Cardiac fibroblast (primary cell): Measurements from ENCODE around the gene ITGA7.

Source experiments
- DNase-seq, 2 donors: peaks; one replicate each; pipeline versions ENCODE4 v3.0.0 to v3.0.0-alpha.2; 2010; ENCODE audit warnings: low read depth in 2 of 2
- H3K4me3 ChIP-seq, 2 donors: replicated peaks in 1 of 2; 1 replicate in 1 of 2; 2 replicates in 1 of 2; pipeline ENCODE4 v1.5.1; 2011; ENCODE audit warnings: low read depth in 2 of 2, low read length in 2 of 2, mild to moderate bottlenecking in 2 of 2, moderate library complexity in 1 of 2
- TF ChIP-seq, protein P1 (sequence below): IDR thresholded peaks from one replicate; pipeline ENCODE4 v1.5.1; 2011; ENCODE audit warnings: low read depth, mild to moderate bottlenecking, low read length, inconsistent platforms

The ITGA7 gene

DNA sequence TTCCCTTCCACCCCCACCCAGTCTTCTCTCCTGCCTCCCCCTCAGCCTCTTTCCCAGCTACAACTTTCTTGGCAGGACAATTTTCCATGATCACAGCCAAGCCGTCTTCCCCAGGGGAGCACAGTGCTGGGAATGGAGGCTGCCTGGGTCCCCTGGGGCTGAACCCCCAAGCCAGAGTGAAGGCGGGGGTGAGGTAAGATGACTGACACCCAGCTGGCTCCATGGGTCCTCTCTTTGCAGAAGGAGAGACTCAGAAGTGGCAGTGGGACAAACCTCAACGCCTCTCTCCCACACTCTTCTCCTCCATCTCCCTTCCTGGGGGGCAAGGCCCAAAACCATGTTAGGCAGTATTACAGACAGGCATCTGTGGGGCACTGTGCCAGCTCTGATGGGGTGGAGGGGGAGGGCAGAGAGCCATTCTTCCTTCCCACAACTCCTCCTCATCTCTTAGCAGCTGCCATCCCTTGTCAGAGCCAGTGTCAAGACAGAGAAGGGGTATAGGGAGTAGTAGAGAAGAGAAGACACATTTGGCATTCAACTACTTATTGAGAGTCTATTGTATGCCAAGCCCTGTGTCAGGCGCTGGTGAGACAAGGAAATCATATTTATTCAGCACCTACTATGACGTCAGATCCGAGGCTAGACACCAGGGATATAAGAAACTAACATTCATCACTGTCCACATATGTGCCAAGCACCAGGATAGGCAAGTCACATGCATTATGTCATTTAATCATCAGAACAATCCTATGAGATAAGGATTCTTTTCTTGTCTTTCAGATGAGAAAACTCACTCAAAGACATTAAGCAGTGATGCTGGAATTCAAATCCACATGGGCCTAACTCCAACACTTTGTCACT is 3.6 kb downstream of the ITGA7 start:
- DNase-seq = peak; percentile 41 to 52
- TF ChIP-seq, protein P1, sequence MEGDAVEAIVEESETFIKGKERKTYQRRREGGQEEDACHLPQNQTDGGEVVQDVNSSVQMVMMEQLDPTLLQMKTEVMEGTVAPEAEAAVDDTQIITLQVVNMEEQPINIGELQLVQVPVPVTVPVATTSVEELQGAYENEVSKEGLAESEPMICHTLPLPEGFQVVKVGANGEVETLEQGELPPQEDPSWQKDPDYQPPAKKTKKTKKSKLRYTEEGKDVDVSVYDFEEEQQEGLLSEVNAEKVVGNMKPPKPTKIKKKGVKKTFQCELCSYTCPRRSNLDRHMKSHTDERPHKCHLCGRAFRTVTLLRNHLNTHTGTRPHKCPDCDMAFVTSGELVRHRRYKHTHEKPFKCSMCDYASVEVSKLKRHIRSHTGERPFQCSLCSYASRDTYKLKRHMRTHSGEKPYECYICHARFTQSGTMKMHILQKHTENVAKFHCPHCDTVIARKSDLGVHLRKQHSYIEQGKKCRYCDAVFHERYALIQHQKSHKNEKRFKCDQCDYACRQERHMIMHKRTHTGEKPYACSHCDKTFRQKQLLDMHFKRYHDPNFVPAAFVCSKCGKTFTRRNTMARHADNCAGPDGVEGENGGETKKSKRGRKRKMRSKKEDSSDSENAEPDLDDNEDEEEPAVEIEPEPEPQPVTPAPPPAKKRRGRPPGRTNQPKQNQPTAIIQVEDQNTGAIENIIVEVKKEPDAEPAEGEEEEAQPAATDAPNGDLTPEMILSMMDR = no peak
- no peak overlapping the region for H3K4me3 ChIP-seq

DNA sequence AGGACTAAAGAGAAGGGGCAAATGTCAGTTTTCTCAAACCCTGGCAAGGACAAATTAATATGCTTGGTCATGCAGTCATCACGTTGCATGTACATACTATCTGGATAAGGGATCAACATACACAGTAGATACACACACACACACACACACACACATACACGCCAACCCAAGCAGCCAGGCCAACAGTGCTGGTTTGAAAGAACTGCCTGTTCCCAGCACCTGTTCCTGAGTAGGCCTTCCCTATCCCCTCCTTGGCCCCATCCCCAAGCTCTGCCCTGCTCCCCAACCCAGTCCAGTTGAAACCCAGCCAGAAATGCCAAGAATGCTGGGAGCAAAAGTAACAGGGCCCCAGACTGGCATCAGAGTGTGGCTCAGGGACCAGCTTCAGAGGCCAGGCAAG is 4.4 kb downstream of the ITGA7 start:
- DNase-seq = no peak
- TF ChIP-seq, protein P1 = no peak
- H3K4me3 ChIP-seq = no peak overlapping the region

GRCh38 chr12:55702861-55703260 is 4.8 kb downstream of the ITGA7 start:
- H3K4me3 ChIP-seq = no peak overlapping the region
- TF ChIP-seq, protein P1 = no peak
- no peak for DNase-seq

DNA sequence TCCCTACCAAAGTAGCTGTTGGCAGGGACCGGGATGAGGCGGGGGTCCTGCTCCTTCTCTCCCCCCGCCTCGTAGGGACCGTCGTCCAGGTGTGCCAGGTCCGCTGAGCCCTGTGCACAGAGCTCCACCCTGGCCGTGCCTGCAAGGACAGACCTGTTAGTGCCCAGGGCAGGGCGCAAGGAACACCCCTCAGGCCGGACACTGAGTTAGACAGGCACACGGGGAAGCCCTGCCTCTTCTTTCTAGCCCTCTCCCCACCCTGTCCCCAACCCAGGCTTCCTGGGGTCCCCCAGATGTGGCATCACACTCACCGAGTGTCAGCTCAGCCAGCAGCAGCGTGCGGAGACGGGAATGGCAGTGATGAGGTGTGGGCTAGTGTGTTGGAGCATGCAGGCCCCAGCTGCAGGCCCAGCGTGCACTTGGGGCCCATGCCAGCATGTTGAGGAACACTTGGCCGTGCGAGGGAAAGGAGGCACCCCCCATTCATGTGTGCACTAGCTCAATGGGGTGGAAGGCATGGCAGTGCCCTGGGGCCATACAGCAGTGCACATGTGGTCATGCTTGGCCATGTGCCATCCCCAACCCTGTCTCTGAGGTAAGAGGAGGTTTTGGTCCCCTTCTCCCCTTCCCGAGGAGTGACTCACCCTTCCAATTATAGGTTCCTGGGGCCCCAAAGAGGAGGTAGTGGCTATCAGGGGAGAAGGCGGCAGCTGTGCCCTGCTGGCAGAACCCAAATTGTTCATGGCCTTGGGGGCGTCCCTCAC is 7.3 kb downstream of the ITGA7 start:
- DNase-seq = no peak
- no peak overlapping the region for H3K4me3 ChIP-seq
- TF ChIP-seq, protein P1 = no peak

DNA sequence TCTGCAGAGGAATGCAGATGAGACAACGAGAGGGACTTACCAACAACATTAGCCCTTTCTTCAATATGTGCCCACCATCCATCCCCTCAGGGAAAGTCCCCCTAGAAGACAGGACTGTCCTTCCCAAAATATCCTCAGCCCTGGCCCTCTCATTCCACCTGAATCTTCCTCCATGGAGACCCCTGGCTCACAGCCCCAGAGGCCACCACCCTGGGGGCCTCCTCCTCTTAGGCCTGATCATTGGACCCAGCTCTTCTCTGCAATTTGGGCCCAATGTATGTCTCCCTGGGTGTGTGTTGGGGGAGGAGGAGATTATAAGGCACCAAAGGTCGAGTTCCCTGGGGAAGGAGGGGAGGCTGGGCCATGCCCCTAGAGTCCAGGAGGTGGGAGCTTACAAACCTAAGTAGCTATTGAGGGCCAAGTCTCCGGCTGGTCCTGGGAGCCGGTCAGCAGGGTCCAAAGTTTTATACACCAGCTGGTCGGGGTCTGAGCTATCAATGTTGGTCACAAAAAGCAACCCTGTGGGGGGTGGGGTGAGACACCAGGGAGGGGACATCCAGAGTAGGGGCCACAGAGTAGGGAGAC is 8.1 kb downstream of the ITGA7 start:
- no peak overlapping the region for H3K4me3 ChIP-seq
- no peak for DNase-seq
- TF ChIP-seq, protein P1 = no peak

- no peak overlapping the region for H3K4me3 ChIP-seq
- no peak for DNase-seq
- TF ChIP-seq, protein P1 = no peak
These were observed 8.7 kb downstream of the ITGA7 start for GRCh38 chr12:55698965-55699364.
